ENCODE measurements around the gene GBA2.
A peak's percentile ranks its signal among the peaks of the same experiment; 100 is the strongest.

The GBA2 gene

GRCh38 chr9:35737143-35737542 lies 11.9 kb downstream of the GBA2 start:
- DNase-seq (ENCODE audit: low read depth), result no peak

GRCh38 chr9:35736201-35736633 lies 12.8 kb downstream of the GBA2 start:
- peak; percentile 52 for DNase-seq (ENCODE audit: low read depth)

GRCh38 chr9:35734096-35734495 lies 14.9 kb downstream of the GBA2 start:
- DNase-seq (ENCODE audit: low read depth), result no peak

GRCh38 chr9:35732800-35733541 lies 16.1 kb downstream of the GBA2 start:
- peak; percentile 36 for DNase-seq (ENCODE audit: low read depth)

GRCh38 chr9:35732185-35732799 lies 16.7 kb downstream of the GBA2 start, which contains the start of the genes CREB3 and TLN1:
Gene CREB3, plus strand, starts transcription at chr9:35732666. Its CDS starts 107 bp downstream, at chr9:35732773.
Gene TLN1, minus strand, starts transcription at chr9:35732195. Its CDS starts 6,501 bp downstream, at chr9:35725694.
- DNase-seq (ENCODE audit: low read depth), result peak; percentile 98

- peak; percentile 43 for DNase-seq (ENCODE audit: low read depth)
Observed at GRCh38 chr9:35731415-35732184, 17.4 kb downstream of the GBA2 start.

- no peak for DNase-seq (ENCODE audit: low read depth)
Observed at GRCh38 chr9:35730486-35730854, 18.6 kb downstream of the GBA2 start.

- DNase-seq (ENCODE audit: low read depth), result peak; percentile 88
Observed at GRCh38 chr9:35729700-35730485, 19.1 kb downstream of the GBA2 start.

- no peak for DNase-seq (ENCODE audit: low read depth)
Observed at GRCh38 chr9:35729101-35729500, 19.9 kb downstream of the GBA2 start.

- peak; percentile 98 for DNase-seq (ENCODE audit: low read depth)
Observed at GRCh38 chr9:35728041-35728971, 20.7 kb downstream of the GBA2 start.

- DNase-seq (ENCODE audit: low read depth), result no peak
Observed at GRCh38 chr9:35727676-35728040, 21.4 kb downstream of the GBA2 start.

- no peak for DNase-seq (ENCODE audit: low read depth)
Observed at GRCh38 chr9:35726931-35727330, 22.1 kb downstream of the GBA2 start.

GRCh38 chr9:35725362-35725761 lies 23.7 kb downstream of the GBA2 start:
- DNase-seq (ENCODE audit: low read depth), result no peak

GRCh38 chr9:35723908-35724307 lies 25.1 kb downstream of the GBA2 start:
- DNase-seq (ENCODE audit: low read depth), result no peak

GRCh38 chr9:35723426-35723825 lies 25.6 kb downstream of the GBA2 start:
- no peak for DNase-seq (ENCODE audit: low read depth)

- no peak for DNase-seq (ENCODE audit: low read depth)
Observed at GRCh38 chr9:35719546-35719945, 29.5 kb downstream of the GBA2 start.

GRCh38 chr9:35718721-35719511 lies 30.1 kb downstream of the GBA2 start:
- DNase-seq (ENCODE audit: low read depth), result no peak

GRCh38 chr9:35717132-35717870 lies 31.7 kb downstream of the GBA2 start:
- no peak for DNase-seq (ENCODE audit: low read depth)

- no peak for DNase-seq (ENCODE audit: low read depth)
Observed at GRCh38 chr9:35716230-35716629, 32.8 kb downstream of the GBA2 start.

All from HS-27A (cell line).